HepG2 (cell line): ENCODE results near the gene RPS6KC1. TPM values are rescaled to one million over a fixed set of nuclear protein-coding genes. Genes with fewer than 3 reads are reported as not detected.

ENCODE experiments used
- ATAC-seq: fragments of 200-7000 bp; cut with Tn5 transposase; 3 replicates; pipeline ENCODE4 v1.9.1; 2020; ENCODE audit warnings: mild to moderate bottlenecking, moderate library complexity
- BruUV-seq: library from RNA; stranded (reverse); fragments of 400-500 nt; replicated peaks from 2 replicates; lab custom pipeline; 2021; lab: Mats Ljungman, UMichigan
- CTCF ChIA-PET: fragments of 300-600 bp; formaldehyde crosslinking; extraction: SDS; loops from one replicate; lab custom pipeline; 2021; ENCODE audit warnings: low total read pairs, inconsistent platforms, low intra/inter-chr PET ratio; lab: Yijun Ruan, JAX
- POLR2A ChIA-PET: fragments of 350-600 bp; sonication (Branson Sonifier 250); formaldehyde crosslinking; loops from one replicate; lab custom pipeline; 2020; ENCODE audit warnings: antibody characterized with exemption, inconsistent platforms; lab: Yijun Ruan, JAX
- DNase-seq: peaks from one replicate; pipeline ENCODE4 v3.0.0-alpha.2; 2015; ENCODE audit warnings: low spot score
- FAIRE-seq: peaks from 3 replicates; lab custom pipeline; 2011; peaks lifted over from hg19 to GRCh38; lab: Jason Lieb, UNC
- H2AFZ ChIP-seq: one replicate; pipeline ENCODE4 v1.6.1; 2011; ENCODE audit warnings: low read length, inconsistent platforms
- H3K27ac ChIP-seq: fragments of 300-600 bp; 3 replicates; pipeline ENCODE4 v1.8.0; 2011; ENCODE audit warnings: mixed run types, mild to moderate bottlenecking, mixed read lengths, low read length, inconsistent platforms; ENCODE audit not compliant: insufficient read depth; ENCODE audit errors: extremely low read length
- H3K27me3 ChIP-seq, 2 experiments: fragments of 200-600 bp in 1 of 2; 2 replicates in 1 of 2; 3 replicates in 1 of 2; pipeline versions ENCODE4 v1.6.0 to v1.8.0; 2011; ENCODE audit warnings: low read length in 2 of 2, mild to moderate bottlenecking in 2 of 2, moderate library complexity in 2 of 2, inconsistent platforms in 1 of 2; ENCODE audit not compliant: insufficient read depth in 2 of 2, control insufficient read depth in 1 of 2
- H3K36me3 ChIP-seq, 2 experiments: fragments of 200-600 bp in 1 of 2; replicated peaks in 1 of 2; 2 replicates in 1 of 2; 3 replicates in 1 of 2; pipeline versions ENCODE4 v1.5.1 to v1.8.0; 2011; ENCODE audit warnings: low read length in 2 of 2, inconsistent platforms in 1 of 2; ENCODE audit not compliant: insufficient read depth in 2 of 2, control insufficient read depth in 1 of 2
- H3K4me1 ChIP-seq: 2 replicates; pipeline ENCODE4 v1.5.1; 2012; ENCODE audit warnings: low read length, inconsistent platforms; ENCODE audit not compliant: insufficient read depth
- H3K4me2 ChIP-seq: 2 replicates; pipeline ENCODE4 v1.6.0; 2011; ENCODE audit warnings: low read depth, low read length, inconsistent platforms
- H3K4me3 ChIP-seq, 3 experiments: fragments of 200-600 bp in 1 of 3; sonication (generic), shearing (Covaris generic) in 1 of 3; replicated peaks in 1 of 3; 2 replicates each; pipeline ENCODE4 v1.5.1; 2011 to 2016; ENCODE audit warnings: low read length in 3 of 3, inconsistent platforms in 2 of 3, low read depth in 2 of 3, mild to moderate bottlenecking in 2 of 3, control low read depth in 1 of 3, mixed read lengths in 1 of 3; ENCODE audit not compliant: insufficient read depth in 1 of 3
- H3K79me2 ChIP-seq: one replicate; pipeline ENCODE4 v1.6.1; 2011; ENCODE audit warnings: low read length, inconsistent platforms; ENCODE audit not compliant: insufficient read depth
- H3K9ac ChIP-seq: 2 replicates; pipeline ENCODE4 v1.6.0; 2011; ENCODE audit warnings: mild to moderate bottlenecking, low read depth, low read length, inconsistent platforms; ENCODE audit not compliant: insufficient read depth
- H3K9me3 ChIP-seq: 2 replicates; pipeline ENCODE4 v1.5.1; 2012; ENCODE audit warnings: mild to moderate bottlenecking, low read length
- H4K20me1 ChIP-seq: 2 replicates; pipeline ENCODE4 v1.6.0; 2011; ENCODE audit warnings: inconsistent platforms, mild to moderate bottlenecking, low read length, moderate library complexity; ENCODE audit not compliant: insufficient read depth
- ARNT ChIP-seq: fragments of 450-650 bp; IDR thresholded peaks from 2 replicates; pipeline ENCODE4 v1.6.1; 2017
- BHLHE40 ChIP-seq: IDR thresholded peaks from 2 replicates; pipeline ENCODE4 v1.6.1; 2011; ENCODE audit warnings: low read length, improper control_type of control experiment
- HIVEP1 ChIP-seq: sonication (generic); formaldehyde crosslinking; IDR thresholded peaks from 2 replicates; pipeline ENCODE4 v1.4.0; 2020; ENCODE audit warnings: mild to moderate bottlenecking, missing genetic modification reagents
- HOXA5 ChIP-seq: sonication (generic); formaldehyde crosslinking; IDR thresholded peaks from 2 replicates; pipeline ENCODE4 v1.4.0; 2020; ENCODE audit warnings: missing genetic modification reagents
- MED1 ChIP-seq: sonication (generic); formaldehyde crosslinking; IDR thresholded peaks from 2 replicates; pipeline ENCODE4 v1.4.0; 2020; ENCODE audit warnings: missing genetic modification reagents
- MIER3 ChIP-seq: IDR thresholded peaks from 2 replicates; pipeline ENCODE4 v1.6.1; 2016; ENCODE audit warnings: missing compliant biosample characterization, borderline replicate concordance
- MTF1 ChIP-seq: sonication (generic); formaldehyde crosslinking; IDR thresholded peaks from 2 replicates; pipeline ENCODE4 v1.5.0; 2020; ENCODE audit warnings: missing genetic modification reagents
- NR1H2 ChIP-seq: sonication (generic); formaldehyde crosslinking; IDR thresholded peaks from 2 replicates; pipeline ENCODE4 v1.8.1; 2022; ENCODE audit warnings: low read depth, missing genetic modification reagents, borderline replicate concordance
- PHB2 ChIP-seq: fragments of 450-650 bp; IDR thresholded peaks from 2 replicates; pipeline ENCODE4 v1.6.1; 2018; ENCODE audit not compliant: partially characterized antibody
- RORA ChIP-seq: sonication (generic); formaldehyde crosslinking; IDR thresholded peaks from 2 replicates; pipeline ENCODE4 v1.5.0; 2020; ENCODE audit warnings: mild to moderate bottlenecking, missing genetic modification reagents, moderate library complexity
- SNAI1 ChIP-seq: sonication (generic); formaldehyde crosslinking; IDR thresholded peaks from 2 replicates; pipeline ENCODE4 v1.5.0; 2020; ENCODE audit warnings: mild to moderate bottlenecking, missing genetic modification reagents, borderline replicate concordance
- THYN1 ChIP-seq: sonication (generic); formaldehyde crosslinking; IDR thresholded peaks from 2 replicates; pipeline ENCODE4 v1.8.1; 2023; ENCODE audit warnings: low read depth, mild to moderate bottlenecking, moderate library complexity, missing genetic modification reagents, borderline replicate concordance
- ZNF430 ChIP-seq: sonication (generic); formaldehyde crosslinking; IDR thresholded peaks from 2 replicates; pipeline ENCODE4 v1.9.0; 2021; ENCODE audit warnings: mild to moderate bottlenecking, missing genetic modification reagents
- ZNF615 ChIP-seq: sonication (generic); formaldehyde crosslinking; IDR thresholded peaks from 2 replicates; pipeline ENCODE4 v1.5.0; 2020; ENCODE audit warnings: mild to moderate bottlenecking, missing genetic modification reagents, borderline replicate concordance
- ZNF629 ChIP-seq: sonication (generic); formaldehyde crosslinking; conservative IDR thresholded peaks from 2 replicates; pipeline ENCODE4 v1.5.0; 2020; ENCODE audit warnings: missing genetic modification reagents
- ZNF724P ChIP-seq: sonication (generic); formaldehyde crosslinking; IDR thresholded peaks from 2 replicates; pipeline ENCODE4 v1.8.0; 2022; ENCODE audit warnings: missing genetic modification reagents, borderline replicate concordance
- ZSCAN31 ChIP-seq: sonication (generic); formaldehyde crosslinking; IDR thresholded peaks from 2 replicates; pipeline ENCODE4 v1.5.0; 2020; ENCODE audit warnings: low read depth, mild to moderate bottlenecking, missing genetic modification reagents
- WGBS: methylation state at CpG from one replicate; pipeline ENCODE4 v1.1.6; 2017; ENCODE audit warnings: low lambda C conversion rate; 5-methylcytosine and 5-hydroxymethylcytosine counted together
- in situ Hi-C: cut with HindIII; loops from 2 replicates; pipeline ENCODE4 v1.10.0; 2017; ENCODE audit warnings: low pct_unique_long_range_greater_than_20kb; ENCODE audit not compliant: extremely low pct_ligation_motif_present
- intact Hi-C: fragments of 100-400 bp; cut with micrococcal nuclease; formaldehyde crosslinking; loops from one replicate; pipeline ENCODE4 v1.10.0; 2022; ENCODE audit not compliant: unreplicated experiment
- polyA plus RNA-seq, 8 experiments: library from polyadenylated mRNA; depleted of rRNA in 3 of 8; stranded (reverse) in 7 of 8; unstranded in 1 of 8; fragments of >200 nt; fragmentation: Illumina TruSeq in 4 of 8; extraction: Trizol in 4 of 8; gene quantifications; 2 replicates each; pipeline versions ENCODE4 v1.2.1 to v1.2.3, GENCODE V29; 2011 to 2016; ENCODE audit warnings: low read depth in 4 of 8, missing spikeins in 1 of 8, mixed read lengths in 1 of 8; ENCODE audit not compliant: insufficient read depth in 1 of 8
- total RNA-seq, 5 experiments: library from RNA; depleted of rRNA; stranded (reverse); fragments of >200 nt; fragmentation: Illumina TruSeq; extraction: Trizol; gene quantifications; 2 replicates each; pipeline ENCODE4 v1.2.3, GENCODE V29; 2016; ENCODE audit warnings: low read depth in 1 of 5
- TF ChIP-seq, protein P1 (sequence below): sonication (generic); formaldehyde crosslinking; IDR thresholded peaks from 2 replicates; pipeline ENCODE4 v1.4.0; 2020; ENCODE audit warnings: missing genetic modification reagents, borderline replicate concordance

RPS6KC1 gene
- total and polyA plus RNA-seq, 2 of the 13 experiments (the other 11 are each of a cell fraction or from before 2014, with no cell fraction given): 11.0 to 25.2 TPM

DNA sequence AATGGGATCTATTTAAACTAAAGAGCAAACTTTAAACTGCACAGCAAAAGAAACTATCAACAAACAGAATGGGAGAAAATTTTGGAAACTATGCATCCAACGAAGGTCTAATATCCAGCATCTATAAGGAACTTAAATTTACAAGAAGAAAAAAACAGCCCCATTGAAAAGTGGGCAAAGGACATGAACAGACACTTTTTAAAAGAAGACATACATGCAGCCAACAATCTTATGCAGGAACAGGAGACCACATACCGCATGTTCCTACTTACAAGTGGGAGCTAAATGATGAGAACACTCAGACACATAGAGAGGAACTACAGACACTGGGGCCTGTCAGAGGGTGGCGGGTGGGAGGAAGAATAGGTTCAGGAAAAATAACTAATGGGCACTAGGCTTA is 149.6 kb downstream of the RPS6KC1 start:
- H4K20me1 ChIP-seq: no peaks in the 10 kb centered on the region
- WGBS: 96% methylated on average over 3 of the region's 3 CpGs
- DNase-seq (no peak), ATAC-seq (no peak), FAIRE-seq (no peak)
- no peak overlapping the region for H3K9ac ChIP-seq
- H3K79me2 ChIP-seq: no peaks in the 10 kb centered on the region
- no peak overlapping the region for H3K4me2 ChIP-seq
- no peak overlapping the region for H3K4me3 ChIP-seq
- no peaks in the 10 kb centered on the region; a peak in 1 of 5 replicates for H3K27me3 ChIP-seq
- intact Hi-C loops: no loop called here
- BruUV-seq: no TSS peak
- POLR2A ChIA-PET: no interaction called here
- in situ Hi-C loops: no loop called here
- CTCF ChIA-PET: no interaction called here
- peaks cover 10% of the 10 kb centered on the region for H3K4me1 ChIP-seq
- no peak overlapping the region for H2AFZ ChIP-seq
- H3K27ac ChIP-seq: no peak overlapping the region
- TF ChIP-seq, protein P1, sequence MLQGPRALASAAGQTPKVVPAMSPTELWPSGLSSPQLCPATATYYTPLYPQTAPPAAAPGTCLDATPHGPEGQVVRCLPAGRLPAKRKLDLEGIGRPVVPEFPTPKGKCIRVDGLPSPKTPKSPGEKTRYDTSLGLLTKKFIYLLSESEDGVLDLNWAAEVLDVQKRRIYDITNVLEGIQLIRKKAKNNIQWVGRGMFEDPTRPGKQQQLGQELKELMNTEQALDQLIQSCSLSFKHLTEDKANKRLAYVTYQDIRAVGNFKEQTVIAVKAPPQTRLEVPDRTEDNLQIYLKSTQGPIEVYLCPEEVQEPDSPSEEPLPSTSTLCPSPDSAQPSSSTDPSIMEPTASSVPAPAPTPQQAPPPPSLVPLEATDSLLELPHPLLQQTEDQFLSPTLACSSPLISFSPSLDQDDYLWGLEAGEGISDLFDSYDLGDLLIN (CRISPR knock-in tag): no peak
- no peak for TF ChIP-seq SNAI1 (CRISPR knock-in tag)
- TF ChIP-seq BHLHE40: no peak
- TF ChIP-seq MED1: no peak
- no peak for TF ChIP-seq ZSCAN31 (CRISPR knock-in tag)
- no peak for TF ChIP-seq PHB2
- peaks cover 2 to 12% of the 10 kb centered on the region in 2 experiments; a peak in 4 of 5 replicates for H3K36me3 ChIP-seq
- peaks cover 7% of the 10 kb centered on the region; the same call in 1 of the 2 replicates for H3K9me3 ChIP-seq

DNA sequence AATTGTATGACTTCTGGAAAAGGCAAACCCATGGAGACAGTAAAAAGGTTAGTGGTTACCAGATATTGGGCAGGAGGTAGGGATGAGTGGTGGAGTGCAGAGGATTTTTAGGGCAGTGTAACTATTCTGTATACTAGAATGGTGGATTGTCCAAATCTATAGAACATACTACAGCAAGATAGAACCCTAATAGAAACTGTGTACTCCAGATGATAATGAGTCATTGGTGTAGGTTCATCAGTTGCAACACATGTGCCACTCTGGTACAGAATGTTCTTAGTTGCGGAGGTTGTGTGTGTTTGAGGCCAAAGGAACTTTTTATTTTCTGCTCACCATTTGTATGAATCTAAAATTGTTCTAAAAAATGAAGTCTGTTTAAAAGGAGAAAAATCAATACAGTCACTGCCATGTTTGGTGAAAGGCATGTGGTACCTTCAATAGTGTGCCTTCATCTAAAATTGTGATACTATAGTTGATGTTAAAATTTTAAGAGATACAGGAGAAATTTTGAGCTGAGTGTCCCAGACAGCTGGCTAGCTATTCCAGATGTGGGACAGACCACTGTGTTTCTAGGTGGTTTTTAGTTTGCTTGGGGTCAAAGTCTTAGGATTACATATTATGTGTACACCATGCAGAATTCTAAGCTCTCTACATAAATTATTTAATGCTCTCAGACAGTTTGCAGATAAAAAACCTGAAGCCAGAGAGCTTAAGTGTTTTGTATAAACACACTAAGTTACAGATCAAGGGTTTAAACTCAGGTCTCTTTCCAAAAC is 150.5 kb downstream of the RPS6KC1 start:
- Histone ChIP-seq H3K79me2 (no peaks in the 10 kb centered on the region), H4K20me1 (no peaks in the 10 kb centered on the region), H3K27me3 (no peaks in the 10 kb centered on the region; a peak in 1 of 5 replicates), H3K9me3 (peaks cover 7% of the 10 kb centered on the region; the same call in 1 of the 2 replicates), H3K4me1 (peaks cover 3% of the 10 kb centered on the region), H2AFZ (no peak overlapping the region), H3K36me3 (peaks cover 2 to 12% of the 10 kb centered on the region in 2 experiments; a peak in 4 of 5 replicates), H3K27ac (no peak overlapping the region), H3K9ac (no peak overlapping the region), H3K4me3 (no peak overlapping the region), H3K4me2 (no peak overlapping the region)
- TF ChIP-seq ZNF629 (CRISPR knock-in tag) (no peak), HOXA5 (no peak), HIVEP1 (no peak), NR1H2 (no peak), ZNF430 (CRISPR knock-in tag) (no peak), ZNF615 (no peak), ZNF724P (no peak), ARNT (no peak), RORA (CRISPR knock-in tag) (no peak), THYN1 (CRISPR knock-in tag) (no peak), MIER3 (no peak), MTF1 (no peak)
- no TSS peak for BruUV-seq
- in situ Hi-C loops: no loop called here
- intact Hi-C loops: no loop called here
- CTCF ChIA-PET: no interaction called here
- ATAC-seq: no peak
- DNase-seq: no peak
- FAIRE-seq: no peak
- 95% methylated on average over 1 of the region's 1 CpG for WGBS
- POLR2A ChIA-PET: no interaction called here
